Caki2 (cell line): ENCODE measurements around the gene SMARCD3. TPM values are rescaled to one million over a fixed set of nuclear protein-coding genes. Genes with fewer than 3 reads are reported as not detected.

Source experiments
- DNase-seq: peaks from one replicate; pipeline ENCODE4 v3.0.0-alpha.2; 2015; ENCODE audit warnings: low read depth
- in situ Hi-C: cut with HindIII; loops from 2 replicates; pipeline ENCODE4 v1.10.0; 2016; ENCODE audit warnings: low sequenced_read_pairs, low pct_unique_long_range_greater_than_20kb, mixed read lengths
- total RNA-seq: library from RNA; depleted of rRNA; stranded (reverse); fragments of >200 nt; shearing (Covaris generic); gene quantifications from 2 replicates; pipeline ENCODE4 v1.2.3, GENCODE V29; 2014; ENCODE audit warnings: low replicate concordance

The SMARCD3 gene
- total RNA-seq, 1 experiment from 2014 or later, result 13.1 TPM

DNA sequence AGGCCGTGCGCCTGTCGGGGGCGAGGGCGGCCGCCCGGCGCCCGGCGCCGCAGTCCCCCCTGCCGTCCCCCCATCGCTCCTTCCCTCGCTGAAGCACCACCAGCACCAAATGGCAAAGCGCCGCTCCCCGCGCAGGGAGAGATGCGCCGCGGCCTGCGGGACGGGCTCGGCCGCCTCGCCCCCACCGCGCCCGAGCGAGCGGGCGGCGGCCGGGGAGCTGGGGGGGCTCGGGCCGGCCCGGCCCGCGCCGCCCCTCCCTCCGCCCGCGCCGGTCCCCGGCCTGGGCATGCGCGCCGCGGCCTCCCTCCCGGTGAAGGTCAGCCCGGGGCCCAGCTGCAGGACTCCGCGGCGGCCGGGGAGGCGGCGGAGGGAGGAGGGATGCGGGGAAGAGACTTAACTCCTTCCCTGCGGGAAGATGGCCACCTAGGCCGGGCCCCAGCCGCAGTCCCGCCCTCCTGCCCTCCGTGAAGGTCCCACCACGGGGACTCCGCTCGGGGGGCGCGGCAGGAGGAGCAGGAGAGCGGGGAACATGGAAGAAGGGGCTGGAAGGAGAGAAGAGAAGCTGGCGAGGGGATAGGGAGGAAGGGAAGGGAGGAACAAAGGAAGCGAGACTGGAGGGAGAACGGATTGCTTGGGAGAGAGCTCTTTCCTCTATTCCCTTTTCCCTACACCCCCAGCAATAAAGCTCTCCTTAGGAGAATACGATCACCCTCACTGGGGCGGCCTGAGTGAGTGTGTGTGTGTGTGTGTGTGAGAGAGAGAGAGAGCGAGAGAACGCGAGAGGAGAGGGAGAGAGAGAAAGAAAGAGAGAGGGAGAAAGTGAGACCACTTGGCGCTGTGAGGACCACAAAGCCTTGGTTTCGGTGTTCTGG is 3.4 kb upstream of the SMARCD3 start:
- DNase-seq, result peak; percentile 63
- in situ Hi-C loops, result no loop called here

DNA sequence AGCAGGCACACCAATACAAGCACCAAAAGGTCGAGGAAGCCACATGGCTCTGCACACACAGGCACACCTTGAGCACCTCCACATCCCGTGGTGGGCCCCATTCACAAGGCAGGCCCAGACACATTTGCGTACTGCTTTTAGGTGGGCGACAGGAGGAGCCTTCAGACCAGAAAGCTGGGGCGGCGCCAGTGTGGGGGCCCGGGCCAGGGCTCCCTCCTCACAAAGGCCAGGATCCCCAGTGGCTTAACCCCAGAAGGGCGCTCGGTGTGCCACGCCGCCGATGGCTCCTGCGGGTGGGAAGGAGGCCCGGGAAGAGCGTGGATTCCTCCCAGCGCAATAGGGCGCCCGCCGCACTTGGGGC is 2.8 kb upstream of the SMARCD3 start:
- in situ Hi-C loops, result no loop called here
- peak; percentile 50 for DNase-seq

DNA sequence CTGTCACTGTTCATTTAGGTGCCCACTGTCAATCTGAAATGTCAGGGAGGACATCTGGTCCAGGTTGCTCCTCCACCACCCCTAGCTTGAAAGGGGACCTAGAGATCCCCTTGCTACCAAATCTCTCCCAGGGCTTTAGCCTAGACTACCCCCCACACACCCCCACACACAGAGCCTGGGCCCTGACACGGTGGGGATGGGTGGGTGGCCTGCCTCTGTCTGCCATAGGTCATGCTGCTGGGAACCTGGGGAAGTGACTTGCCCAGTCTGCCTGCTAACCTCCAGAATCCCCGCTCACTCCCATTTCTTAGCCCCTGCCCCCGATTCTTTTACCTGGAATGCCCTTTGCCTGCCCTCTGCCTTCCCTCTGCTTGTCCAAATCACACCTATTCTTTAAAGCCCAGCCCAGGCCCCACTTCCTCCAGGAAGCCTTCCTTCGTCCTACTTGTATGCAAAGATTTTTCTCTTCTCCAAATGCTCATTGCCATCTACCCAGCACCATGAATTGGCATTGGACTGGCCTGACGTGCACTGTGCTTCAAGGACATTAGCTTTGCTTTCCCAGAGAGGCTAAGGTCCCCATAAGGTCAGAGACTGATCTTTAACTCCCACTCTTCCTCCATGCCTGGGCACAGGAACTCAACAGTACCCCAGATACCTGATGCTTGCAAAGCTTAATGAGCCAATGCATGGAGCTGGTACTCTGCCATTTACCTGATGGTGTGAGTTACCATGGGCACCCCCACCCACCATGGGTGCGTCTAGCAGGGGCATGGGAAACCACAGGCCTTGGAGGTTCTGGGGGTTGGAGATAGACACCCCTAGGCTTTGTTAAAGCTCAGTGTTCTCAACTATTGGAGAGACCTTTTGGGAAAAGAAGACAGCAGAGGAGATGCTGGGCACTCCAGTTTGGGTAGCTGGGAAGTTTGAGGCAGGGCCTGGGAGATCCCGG is 2.0 kb upstream of the SMARCD3 start:
- no peak for DNase-seq
- in situ Hi-C loops, result no loop called here

DNA sequence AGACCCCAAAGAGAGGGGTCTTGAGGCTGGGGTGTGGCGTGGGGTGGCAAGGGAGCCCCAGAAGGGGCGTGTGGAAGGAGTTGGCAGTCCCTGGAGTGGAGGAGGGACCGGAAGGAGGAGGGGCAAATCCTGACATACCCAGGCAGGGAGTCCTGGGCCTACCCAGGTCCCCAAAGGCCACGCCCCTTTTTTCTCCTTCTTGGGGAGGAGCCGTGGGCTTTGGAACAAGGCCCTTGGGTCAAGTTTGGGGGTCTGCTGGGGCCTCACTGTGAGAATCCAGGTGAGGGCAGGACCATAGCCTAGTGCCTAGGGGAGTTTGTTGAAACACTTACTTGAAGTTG is 1.2 kb upstream of the SMARCD3 start:
- in situ Hi-C loops, result no loop called here
- DNase-seq, result peak; percentile 61

DNA sequence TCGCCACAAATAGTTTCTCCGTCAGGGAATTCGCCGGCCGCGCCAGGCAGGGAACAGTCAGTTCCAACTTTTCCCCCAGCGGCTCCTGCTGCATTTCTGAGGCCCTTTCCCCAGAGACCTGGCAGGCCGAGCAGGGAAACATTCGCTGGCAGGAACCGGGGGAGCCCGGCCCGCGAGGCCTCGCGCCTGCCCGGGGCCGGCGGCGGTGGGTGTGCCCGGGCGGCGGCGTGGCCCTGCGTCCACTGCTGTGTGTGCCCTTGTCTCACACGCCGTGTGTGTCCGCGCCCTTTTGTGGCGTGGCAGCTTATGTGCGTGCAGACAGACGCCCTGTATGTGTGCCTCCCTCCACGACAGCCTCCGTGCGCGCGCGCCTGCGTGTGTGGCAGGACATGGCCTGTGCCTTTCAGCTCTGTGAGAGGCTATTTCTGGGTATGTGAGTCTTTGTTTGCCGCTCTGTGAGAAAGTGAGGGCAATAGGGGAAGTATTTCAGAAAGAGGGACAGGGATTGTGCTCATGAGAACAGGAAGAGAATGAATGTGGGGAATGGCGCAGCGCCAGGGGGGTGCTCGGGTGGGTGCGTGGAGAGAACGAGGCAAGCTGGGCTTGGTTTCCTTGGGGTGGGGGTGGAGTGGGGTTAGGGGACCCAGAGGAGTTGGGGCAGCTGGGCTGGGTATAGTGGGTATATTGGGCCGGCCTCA is 689 bp upstream of the SMARCD3 start:
- peak; percentile 66 for DNase-seq
- in situ Hi-C loops, result no loop called here

DNA sequence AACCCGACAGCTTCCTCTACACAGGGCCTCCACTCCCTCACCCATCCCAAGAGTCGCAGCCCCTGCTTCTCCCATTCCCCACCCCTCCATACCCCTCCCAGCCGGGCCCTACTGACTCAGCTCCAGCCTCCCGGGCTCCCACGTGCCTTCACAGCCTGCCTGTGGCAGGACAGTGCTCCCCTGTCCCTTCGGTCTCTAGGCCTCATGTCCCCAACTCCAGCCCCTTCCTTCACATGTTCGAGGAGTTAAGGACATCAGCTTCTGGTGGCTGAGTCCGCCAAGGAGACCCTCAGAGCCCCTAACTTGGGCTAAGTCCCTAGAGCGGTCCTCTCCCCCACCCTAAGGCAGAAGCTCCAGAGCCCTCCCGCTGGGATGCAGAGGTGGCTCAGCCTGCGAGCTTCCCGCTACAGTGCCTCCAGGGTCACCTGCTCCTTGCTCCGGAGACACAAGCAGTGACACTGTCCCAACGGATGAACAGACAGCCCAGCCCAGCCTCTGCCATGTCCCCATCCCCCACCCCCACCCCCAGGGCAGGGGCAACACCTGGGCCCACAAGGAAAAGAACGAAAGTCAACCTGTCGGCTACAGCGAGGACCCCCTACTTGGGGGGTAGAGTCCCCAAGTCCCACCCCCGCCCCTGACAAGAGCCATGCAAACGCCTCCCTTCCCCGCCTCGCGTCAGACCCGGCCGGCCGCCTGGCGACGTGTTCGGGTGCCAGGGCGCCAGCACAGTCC is 716 bp downstream of the SMARCD3 start:
- DNase-seq, result peak; percentile 49
- in situ Hi-C loops, result no loop called here

DNA sequence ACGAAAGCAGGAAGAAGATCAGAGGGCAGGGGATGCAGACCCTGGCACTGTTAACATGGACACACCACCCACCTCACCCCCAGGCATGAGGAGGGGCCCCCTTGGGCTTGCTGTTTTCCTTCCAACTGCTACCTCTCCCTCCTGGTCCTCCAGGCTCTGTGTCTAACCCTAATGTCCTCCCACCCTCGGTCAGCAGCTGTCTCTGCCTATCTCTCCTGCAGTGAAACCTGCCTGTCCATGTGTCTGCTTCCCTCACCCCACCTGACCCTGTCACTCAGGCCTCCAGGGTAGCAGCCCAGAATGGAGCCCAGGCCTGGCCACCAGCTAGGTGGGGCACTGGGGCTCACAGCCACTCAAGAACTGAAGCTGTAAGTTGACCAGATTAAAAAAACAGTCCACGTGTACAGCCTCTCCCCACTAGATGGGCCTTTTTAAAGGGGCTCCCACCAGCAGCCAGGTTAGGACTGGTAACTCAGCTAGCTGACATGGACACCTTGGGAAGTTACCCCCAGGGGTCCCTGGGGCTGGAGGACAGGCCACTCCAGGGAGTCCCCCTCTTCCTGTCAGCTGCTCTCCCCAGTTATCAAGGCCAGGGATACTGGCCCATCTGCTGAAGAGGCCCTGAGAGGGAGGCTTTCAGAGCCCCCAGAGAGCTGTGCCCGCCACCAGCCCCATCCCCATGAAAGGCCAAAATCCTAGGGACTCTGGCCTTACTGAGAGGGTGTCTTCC is 1.5 kb downstream of the SMARCD3 start:
- in situ Hi-C loops, result no loop called here
- DNase-seq, result no peak

DNA sequence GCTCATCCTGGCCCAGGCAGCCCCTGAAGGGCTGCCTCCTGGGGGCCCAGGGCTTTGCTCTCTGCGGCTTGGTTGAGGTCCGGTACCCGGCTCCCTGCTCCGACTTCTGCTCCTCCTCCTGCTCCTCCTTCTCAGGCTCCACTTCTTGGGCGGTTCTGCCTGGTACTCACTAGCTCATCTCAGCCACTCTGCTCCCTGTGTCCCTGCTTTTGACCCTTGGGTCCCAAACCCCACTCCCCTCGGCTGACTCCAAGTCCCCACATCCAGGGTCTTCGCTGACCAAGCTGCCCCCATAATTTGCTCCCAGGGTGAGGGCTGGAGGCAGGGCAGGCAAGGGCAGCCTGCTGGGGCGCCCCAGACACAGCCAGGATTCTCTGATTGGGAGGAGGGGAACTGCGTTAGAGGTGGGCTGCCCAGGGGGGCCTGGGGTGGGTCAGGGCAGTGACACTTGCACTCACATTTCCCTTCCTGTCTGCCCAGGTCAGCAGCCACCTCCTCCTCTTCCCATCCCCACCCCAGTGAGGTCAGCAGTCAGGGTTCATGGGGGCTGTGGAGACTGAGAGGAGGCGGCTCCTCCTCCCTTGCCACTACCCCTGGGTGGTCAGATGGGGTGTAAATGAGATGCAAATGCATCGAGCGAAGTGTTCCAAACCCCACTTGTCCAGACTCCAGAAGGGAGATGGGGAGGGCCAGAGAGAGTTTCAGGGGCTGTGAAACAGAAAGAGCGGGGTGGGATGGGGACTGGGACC is 2.2 kb downstream of the SMARCD3 start:
- in situ Hi-C loops, result no loop called here
- no peak for DNase-seq

DNA sequence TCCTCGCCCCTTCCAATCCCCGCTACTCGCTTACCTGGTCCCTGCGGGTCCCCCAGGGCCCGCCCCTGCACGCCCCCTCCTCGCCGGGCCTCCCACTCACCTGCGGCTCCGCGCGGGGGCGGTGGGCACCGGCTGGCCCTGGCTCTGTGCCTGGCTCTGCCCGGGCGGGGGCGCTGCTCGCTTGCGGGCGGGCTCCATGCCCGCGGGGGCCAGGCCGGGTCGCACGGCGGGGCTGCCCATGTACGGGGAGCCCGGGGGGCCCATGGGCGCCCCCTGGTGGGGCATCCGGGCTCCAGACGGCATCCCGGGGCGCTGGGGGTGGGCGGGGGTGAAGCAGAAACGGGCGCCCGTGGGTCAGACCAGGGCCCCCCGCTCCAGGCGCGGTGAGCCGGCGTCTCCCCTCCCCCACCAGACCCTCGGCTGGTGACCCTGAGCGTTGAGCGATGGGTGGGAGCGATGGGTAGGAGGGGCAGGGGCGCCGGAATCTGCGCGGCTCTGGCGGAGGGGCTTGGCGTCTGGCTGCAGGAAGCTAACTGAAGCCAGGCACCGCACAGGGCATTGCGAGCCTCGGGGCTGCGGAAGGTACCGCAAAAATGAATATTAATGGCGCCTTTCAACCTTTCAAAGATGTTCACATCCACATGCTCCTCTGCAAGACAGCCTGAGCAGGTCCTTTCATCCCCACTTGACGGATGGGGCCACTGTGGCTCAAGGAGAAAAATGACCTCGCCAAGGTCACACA is 3.0 kb downstream of the SMARCD3 start:
- no peak for DNase-seq
- in situ Hi-C loops, result no loop called here

DNA sequence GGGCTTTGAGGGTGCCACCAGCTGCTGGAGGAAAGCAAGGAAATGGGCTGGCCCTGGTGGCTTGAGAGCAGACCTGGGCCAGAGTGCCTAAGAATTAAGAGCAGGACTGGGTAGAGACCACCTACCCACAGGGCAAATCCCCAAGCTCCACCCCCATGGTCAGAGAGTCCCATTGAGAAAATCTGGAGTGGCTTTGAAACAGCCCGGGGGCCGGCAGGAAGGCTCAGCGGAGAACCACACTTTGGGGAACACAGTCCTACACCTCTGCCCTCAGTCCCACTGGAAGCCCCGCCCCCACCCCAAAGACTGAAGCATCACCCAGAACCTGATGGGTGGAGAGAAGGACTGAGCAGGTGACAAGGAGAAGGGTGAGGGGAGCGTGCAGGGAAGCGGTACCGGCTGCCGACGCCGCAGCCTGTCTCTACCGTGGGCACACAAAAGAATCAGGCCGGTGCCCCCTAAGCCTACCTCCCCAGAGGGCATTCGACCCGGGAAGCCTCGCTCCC is 3.6 kb downstream of the SMARCD3 start:
- in situ Hi-C loops, result no loop called here
- DNase-seq, result no peak

DNA sequence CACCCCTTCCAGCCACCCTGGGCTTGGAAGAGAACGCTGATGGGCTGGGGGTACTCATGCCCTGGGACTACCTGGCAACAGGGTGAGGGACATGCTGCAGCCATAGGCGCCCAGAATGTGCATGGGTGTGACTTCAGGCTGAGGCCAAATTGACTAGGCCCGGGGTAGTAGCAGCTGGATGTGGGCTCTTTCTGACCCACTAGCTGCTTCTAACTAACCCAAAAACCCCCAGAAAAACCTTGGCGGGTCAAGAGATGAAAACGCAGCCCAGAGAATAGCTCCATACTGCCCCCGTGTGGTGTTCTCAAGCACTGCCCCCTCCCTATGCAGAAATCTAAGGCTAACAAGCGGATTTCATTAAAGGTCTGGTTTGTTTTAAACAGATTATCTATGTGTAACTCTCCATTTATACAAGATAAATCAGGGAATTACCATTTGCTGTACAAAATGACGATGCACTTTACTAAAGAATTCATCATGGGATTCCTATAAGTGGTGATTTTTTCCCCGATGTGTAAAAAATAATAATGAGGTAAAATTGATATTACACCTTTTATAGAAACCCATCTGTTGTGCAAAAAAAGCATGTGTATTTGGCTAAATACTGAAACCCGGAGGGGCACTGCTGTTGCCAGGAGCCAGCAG is 4.2 kb downstream of the SMARCD3 start:
- in situ Hi-C loops, result no loop called here
- no peak for DNase-seq

DNA sequence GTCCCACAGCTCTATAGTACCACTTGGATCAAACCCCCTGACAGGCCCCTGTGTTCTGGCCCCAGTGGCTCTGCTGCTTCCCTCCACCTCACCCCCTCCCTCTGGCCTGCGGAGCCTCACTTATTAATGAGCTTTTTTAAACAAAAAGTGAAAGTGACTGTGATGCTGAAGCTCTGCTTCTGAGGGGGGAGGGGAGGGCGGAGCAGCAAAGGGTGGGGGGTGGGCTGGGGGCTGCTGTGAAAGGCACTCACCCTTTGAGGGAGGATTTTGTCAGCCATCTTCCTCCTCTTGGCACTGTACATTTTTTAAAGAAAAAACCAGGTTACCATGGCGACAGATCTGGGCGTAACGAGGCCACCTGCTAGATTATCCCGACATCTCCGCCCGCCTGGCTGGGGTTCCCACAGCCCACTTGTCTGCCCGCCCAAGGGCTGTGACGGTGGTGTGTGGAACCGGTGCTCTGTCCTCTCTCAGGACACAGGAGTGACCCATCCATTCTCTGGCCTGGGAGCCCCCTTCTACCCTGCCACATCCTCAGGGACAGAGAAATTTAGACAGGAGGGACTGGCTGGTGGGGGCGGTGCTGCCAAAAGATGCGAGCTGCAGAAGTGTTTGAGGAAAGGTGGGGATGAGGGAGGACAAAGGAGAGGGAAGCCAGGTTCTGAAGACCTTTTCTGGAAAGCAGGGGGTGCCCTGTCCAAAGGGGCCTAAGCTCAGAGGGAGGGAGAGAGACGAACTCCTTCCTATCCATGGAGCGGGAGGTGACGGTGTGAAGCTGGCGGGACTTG is 4.9 kb downstream of the SMARCD3 start:
- in situ Hi-C loops, result no loop called here
- no peak for DNase-seq

DNA sequence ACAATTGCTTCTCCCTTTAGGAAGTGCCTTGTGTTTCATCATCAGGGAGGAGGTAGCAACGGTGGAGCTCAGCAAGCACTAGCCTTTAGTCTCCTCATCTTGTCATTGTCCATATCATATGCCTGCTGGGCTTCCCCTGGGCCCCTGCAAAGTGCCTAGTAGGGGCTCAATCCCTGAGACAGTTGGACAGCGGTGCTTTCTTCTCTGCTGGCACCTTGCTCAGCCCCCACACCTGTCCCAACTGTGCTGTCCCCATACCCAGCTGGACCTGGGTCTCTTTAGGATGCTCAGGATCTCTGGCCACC is 5.5 kb downstream of the SMARCD3 start:
- in situ Hi-C loops, result no loop called here
- no peak for DNase-seq

DNA sequence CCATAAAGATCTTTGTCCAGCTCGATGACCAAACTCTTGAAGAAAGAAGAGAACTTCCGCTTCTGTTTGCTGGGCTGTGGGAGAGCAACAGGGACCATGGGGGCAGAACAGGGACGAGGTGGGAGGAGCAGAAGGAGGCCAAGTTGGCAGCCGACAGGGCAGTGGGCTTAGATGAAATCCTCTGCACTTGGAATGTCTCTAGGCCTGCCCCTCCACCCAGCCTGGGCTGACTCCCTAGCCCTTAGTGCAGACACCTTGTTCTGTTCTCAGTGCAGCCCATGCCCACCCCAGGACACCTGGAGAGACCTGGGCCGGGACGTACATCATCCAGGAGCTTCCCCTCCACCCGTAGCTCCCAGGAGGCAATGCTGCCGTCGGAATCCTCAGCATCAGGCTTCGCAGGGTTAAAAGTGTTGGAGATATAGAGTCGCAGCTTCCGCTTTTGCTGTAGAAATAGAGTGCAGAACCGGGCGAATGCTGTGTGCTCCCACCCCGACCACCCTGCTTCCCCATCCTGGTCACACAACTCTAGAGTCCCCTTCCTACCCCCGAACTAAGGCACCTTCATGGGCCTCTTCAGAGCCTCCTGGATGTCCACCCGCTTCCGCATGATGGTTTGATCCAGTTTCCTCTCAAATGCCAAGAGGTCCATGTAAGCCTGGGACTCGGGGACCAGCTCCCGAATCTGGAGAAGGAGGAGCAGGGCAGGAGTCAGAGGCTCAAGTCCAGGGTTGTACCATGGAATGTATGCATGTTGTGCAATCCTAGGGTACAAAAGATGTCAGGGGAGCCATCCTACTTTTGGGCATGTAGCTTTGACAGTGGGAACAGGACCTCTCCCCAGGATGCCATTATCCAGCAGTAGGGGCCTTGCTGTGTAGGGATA is 6.1 kb downstream of the SMARCD3 start:
- DNase-seq, result no peak
- in situ Hi-C loops, result no loop called here
